SKM-1 treated with dmso at 0.1 percent for 144 hours (cell line): ENCODE data around the gene PPRC1.
"Not testable (repeated sequence)": the region's sequence is repeated elsewhere in the genome, so short reads cannot be mapped to it uniquely, and the experiment has no call there.

ENCODE experiments used
- DNase-seq: peaks from one replicate; lab custom pipeline; 2025; ENCODE audit not compliant: unreplicated experiment; lab: John Stamatoyannopoulos, UW

The PPRC1 gene

DNA sequence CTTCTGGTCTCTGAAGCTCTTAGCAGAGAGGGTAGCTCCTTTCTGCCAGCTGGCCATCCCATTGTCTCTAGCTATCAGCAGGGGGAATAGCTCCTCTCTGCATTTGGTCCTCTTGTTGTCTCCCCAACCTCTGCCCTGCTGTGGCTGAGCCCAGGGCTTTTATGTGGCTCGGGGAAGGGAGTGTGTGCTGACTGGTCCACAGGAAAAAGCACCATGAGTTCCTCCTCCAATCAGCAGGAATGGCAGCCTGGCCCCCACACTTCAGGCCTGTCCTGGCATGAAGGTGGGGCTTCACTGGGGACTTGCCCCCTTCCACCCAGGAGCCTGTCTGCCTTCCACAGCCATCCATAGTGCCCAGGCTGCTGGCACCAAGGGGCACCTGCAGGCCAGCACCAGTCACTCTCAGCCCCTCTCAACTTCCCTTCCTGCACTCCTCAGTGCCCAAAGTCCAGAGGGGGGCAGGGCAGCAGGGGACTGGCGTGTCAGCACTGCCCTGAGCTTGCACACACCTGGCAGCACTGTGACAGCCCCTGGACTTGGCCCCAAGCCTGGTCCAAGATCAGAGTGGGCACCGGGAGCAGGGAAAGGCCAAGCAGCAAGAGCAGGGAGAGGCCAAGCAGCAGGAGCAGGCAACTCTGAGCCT, 55.6 kb downstream of the PPRC1 start:
- no peak for DNase-seq

DNA sequence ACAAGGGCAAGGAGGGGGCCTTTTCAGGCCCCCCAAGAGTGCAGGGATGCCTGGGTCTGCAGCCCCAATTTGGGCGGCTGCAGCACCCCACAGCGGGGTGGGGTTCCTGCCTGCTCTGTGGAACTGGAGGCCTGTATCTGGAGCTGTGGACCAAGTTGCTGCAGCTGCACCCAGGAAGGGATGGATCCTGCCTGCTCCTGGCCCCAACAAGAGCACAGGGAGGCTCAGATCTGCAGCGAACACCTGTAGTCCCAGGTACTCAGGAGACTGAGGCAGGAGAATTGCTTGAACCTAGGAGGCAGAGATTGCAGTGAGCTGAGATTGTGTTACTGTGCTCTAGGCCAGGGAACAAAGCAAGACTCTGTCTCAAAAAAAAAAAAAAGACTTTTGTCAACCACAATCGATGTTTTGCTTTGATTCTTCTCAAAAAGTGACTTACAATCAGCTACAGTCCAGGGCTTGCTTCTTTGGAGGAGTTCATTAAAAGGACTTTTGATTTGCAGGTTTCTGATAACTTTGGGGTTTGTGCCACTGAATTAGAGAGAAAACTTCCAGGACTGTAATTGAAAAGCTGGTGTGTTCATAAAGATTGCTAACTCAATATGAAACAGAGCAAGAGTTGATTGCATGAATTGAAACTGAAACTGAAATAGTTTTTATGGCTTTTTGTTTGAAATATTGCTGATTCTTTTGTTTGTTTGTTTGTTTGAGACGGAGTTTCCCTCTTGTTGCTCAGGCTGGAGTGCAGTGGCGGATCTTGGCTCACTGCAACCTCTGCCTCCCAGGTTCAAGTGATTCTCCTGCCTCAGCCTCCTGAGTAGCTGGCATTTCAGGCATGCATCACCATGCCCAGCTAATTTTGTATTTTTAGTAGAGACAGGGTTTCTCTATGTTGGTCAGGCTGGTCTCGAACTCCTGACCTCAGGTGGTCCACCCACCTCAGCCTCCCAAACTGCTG, 56.4 kb downstream of the PPRC1 start:
- DNase-seq, result not testable (repeated sequence)

DNA sequence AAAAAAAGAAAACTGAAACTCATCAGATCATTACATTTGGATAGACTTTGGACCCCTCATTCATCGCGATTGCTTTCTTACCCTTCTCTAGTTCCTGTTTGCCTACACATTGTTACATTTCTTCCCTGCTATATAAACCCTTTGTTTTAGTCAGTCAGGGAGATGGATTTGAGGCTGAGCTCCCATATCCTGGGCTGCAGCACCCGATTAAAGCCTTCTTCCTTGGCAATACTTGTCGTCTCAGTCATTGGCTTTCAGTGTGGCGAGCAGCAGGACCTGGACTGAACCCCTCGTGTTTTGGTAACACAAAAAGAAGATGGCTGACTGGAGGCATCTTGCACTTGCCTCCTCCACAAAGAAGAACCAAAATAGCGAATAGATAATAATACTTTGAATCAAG, 59.1 kb downstream of the PPRC1 start:
- DNase-seq, result no peak

DNA sequence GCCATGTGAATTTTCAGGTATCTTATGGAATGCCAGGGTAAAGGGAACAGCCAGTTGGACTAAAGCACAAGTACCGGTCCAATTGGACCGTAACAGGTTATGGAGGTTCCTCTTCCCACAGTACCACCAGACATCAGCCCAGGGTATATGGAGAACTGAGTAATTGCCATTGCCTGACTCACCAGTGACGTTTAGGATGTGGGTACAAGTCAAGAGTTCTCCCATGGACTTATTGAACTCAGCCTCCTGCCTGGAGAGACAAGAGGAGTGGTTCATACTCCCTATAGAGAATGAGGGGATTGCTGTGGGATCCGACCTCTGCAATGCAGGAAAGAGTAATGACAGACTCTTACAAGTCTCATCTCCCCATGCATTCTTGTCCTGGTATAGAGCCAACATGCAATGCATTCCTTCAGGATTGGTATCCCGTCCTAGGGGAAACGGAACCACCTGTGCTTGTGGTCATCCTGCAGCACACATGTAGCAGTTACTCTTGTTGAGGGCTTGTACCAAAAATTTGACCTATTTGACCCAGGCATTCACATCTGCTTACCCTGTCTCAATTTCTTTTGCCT, 62.5 kb downstream of the PPRC1 start:
- DNase-seq, result no peak

DNA sequence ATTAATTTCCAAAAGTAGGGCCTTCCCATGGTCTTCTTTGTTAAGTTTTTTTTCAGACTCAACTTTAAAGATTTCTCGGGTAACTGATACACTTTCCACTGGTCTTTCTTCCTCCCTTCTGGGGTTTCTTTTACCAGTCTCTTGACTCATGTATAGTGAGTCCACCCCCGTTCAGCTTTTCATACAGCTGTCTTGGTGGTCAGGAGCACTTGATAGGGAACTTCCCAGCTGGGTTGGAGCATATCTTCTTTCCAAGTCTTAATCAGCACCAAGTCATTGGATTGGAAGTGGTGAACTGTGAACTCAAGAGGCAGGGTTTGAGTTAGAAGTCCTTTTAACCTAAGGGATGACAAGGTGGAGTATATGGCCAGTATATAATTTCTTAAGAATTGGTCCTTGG, 64.1 kb downstream of the PPRC1 start:
- DNase-seq, result no peak

DNA sequence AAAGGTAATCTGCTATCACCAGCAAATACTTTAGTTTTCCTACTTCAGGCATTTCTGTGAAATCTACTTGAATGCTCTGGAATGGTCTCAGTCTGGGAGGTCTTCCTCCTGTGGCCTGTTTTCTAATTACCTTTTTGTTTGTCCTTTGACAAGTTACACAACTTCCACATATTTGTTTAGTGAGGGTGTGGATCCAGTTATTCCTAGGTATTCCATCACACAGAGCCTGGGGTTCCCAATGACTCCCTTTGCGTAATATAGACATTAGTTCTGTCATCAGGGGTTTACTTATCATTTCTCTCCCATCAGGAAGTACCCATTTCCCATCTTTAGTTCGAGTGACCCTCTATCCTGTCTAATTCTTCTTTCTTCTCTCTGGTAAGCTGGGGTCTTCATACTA, 65.2 kb downstream of the PPRC1 start:
- DNase-seq, result no peak
